Esophagus muscularis mucosa (tissue), 4 donors: ENCODE measurements around the gene PAXX. TPM values are rescaled to one million over a fixed set of nuclear protein-coding genes. Genes with fewer than 3 reads are reported as not detected.

Experiments
- DNase-seq: peaks from one replicate; pipeline ENCODE4 v3.0.0-alpha.2; 2017; ENCODE audit errors: extremely low spot score
- H3K27ac ChIP-seq, 4 donors: fragments of 200-600 bp; sonication (generic); replicated peaks in 1 of 4; 1 replicate in 3 of 4; 2 replicates in 1 of 4; pipeline ENCODE4 v1.5.1; 2016 to 2019; ENCODE audit warnings: mild to moderate bottlenecking in 1 of 4
- H3K27me3 ChIP-seq, 4 donors: fragments of 200-600 bp; sonication (generic); one replicate each; pipeline versions ENCODE4 v1.5.1 to v1.6.0; 2016 to 2019
- H3K36me3 ChIP-seq, 4 donors: fragments of 200-600 bp; sonication (generic); one replicate each; pipeline ENCODE4 v1.5.1; 2016 to 2019
- H3K4me1 ChIP-seq, 4 donors: fragments of 200-600 bp; sonication (generic); one replicate each; pipeline ENCODE4 v1.5.1; 2016 to 2019
- H3K4me3 ChIP-seq, 4 donors: fragments of 200-600 bp; sonication (generic); 1 replicate in 2 of 4; 2 replicates in 2 of 4; pipeline ENCODE4 v1.5.1; 2016 to 2019; ENCODE audit warnings: mild to moderate bottlenecking in 4 of 4, moderate library complexity in 1 of 4
- H3K9me3 ChIP-seq, 4 donors: fragments of 200-600 bp; sonication (generic); 1 replicate in 3 of 4; 2 replicates in 1 of 4; pipeline ENCODE4 v1.5.1; 2016 to 2019
- EP300 ChIP-seq: sonication (generic); formaldehyde crosslinking; IDR thresholded peaks from one replicate; pipeline ENCODE4 v1.6.1; 2017; ENCODE audit warnings: antibody characterized with exemption
- POLR2A ChIP-seq: fragments of 450-650 bp; IDR thresholded peaks from one replicate; pipeline ENCODE4 v1.6.1; 2017; ENCODE audit warnings: antibody characterized with exemption, moderate library complexity, mild to moderate bottlenecking, low read depth
- POLR2AphosphoS5 ChIP-seq, 2 donors: sonication (generic); formaldehyde crosslinking; IDR thresholded peaks; one replicate each; pipeline ENCODE4 v1.6.1; 2017; ENCODE audit warnings: antibody characterized with exemption in 2 of 2
- WGBS: methylation state at CpG from one replicate; pipeline ENCODE4 v1.1.5; 2018; 5-methylcytosine and 5-hydroxymethylcytosine counted together
- intact Hi-C: fragments of 100-400 bp; cut with DNase I; formaldehyde crosslinking; loops from one replicate; pipeline ENCODE4 v1.15.1; 2023
- total RNA-seq, 4 donors: library from RNA; depleted of rRNA; stranded (reverse); fragments of >200 nt; gene quantifications; one replicate each; pipeline versions ENCODE4 v1.1.0 to v1.2.1, GENCODE V29; 2016
- TF ChIP-seq, protein P1 (sequence below), 3 experiments: fragments of 200-600 bp in 2 of 3; fragments of 450-650 bp in 1 of 3; sonication (generic) in 2 of 3; IDR thresholded peaks; one replicate each; pipeline ENCODE4 v1.5.1; 2017 to 2019; ENCODE audit warnings: antibody characterized with exemption in 3 of 3, mild to moderate bottlenecking in 2 of 3, moderate library complexity in 1 of 3

Gene PAXX
- total RNA-seq, 4 donors from 2014 or later: 28.8 to 39.9 (median 37.8) TPM

DNA sequence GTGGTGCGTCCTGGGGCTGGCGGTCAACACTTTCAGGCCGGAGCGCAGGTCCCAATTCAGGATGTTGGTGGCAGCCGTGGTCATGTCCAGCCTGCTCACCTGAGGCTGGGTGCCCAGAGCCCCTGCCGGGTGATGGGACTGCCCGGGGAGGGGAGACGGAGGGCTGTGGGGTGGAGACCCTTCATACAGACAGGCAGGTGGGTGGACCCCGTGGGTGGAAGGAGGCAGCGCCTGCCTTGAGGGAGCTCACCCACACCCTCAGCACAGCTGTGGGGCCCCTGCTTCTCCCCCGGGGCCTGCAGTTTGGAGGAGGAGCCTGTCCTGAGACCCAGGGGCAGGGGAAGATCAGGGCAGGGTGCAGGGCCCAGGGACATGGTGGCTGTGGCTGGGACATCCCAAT lies 21.9 kb upstream of the PAXX start:
- DNase-seq: no peak
- TF ChIP-seq POLR2AphosphoS5 (IDR thresholded peaks at IDR 0.05): no peak
- TF ChIP-seq EP300: no peak
- TF ChIP-seq, protein P1, sequence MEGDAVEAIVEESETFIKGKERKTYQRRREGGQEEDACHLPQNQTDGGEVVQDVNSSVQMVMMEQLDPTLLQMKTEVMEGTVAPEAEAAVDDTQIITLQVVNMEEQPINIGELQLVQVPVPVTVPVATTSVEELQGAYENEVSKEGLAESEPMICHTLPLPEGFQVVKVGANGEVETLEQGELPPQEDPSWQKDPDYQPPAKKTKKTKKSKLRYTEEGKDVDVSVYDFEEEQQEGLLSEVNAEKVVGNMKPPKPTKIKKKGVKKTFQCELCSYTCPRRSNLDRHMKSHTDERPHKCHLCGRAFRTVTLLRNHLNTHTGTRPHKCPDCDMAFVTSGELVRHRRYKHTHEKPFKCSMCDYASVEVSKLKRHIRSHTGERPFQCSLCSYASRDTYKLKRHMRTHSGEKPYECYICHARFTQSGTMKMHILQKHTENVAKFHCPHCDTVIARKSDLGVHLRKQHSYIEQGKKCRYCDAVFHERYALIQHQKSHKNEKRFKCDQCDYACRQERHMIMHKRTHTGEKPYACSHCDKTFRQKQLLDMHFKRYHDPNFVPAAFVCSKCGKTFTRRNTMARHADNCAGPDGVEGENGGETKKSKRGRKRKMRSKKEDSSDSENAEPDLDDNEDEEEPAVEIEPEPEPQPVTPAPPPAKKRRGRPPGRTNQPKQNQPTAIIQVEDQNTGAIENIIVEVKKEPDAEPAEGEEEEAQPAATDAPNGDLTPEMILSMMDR (IDR thresholded peaks at IDR 0.05): no peak
- no peak for TF ChIP-seq POLR2A
- Histone ChIP-seq H3K9me3 (no peaks in the 10 kb centered on the region), H3K27ac (no peak overlapping the region), H3K27me3 (peaks cover 0 to 48% (median 0%) of the 10 kb centered on the region in 4 donors), H3K36me3 (no peaks in the 10 kb centered on the region), H3K4me3 (no peak overlapping the region), H3K4me1 (peaks cover 6 to 19% (median 13%) of the 10 kb centered on the region in 4 donors)
- intact Hi-C loops: no loop called here
- no CpG with 5 or more reads among the region's 11 CpGs for WGBS

DNA sequence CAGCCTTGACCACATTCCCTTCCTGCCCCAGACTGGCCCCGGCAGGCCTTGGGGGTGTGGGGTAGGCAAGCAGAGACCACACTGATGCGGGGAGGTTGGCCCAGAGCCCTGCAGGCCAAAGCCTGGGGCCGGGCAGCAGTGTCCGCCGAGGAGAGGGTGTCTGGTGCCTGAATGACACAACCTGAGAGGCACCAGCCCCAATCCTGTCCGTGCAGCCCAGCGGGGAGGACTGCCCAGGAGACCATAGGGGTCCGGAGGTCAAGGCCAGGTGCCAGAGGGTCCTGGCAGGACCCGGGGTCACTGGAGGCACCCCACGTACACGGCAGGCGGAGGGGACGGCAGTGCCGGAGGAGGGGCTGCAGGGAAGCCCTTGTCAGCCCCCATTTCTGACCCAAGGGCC lies 20.5 kb upstream of the PAXX start:
- H3K27ac ChIP-seq: no peak overlapping the region
- H3K9me3 ChIP-seq: no peaks in the 10 kb centered on the region
- intact Hi-C loops: no loop called here
- WGBS: 78% methylated on average over 13 of the region's 14 CpGs
- DNase-seq: no peak
- peaks cover 0 to 37% (median 0%) of the 10 kb centered on the region in 4 donors for H3K27me3 ChIP-seq
- no peak overlapping the region for H3K4me3 ChIP-seq
- TF ChIP-seq, protein P1 (IDR thresholded peaks at IDR 0.05): no peak
- TF ChIP-seq POLR2AphosphoS5 (IDR thresholded peaks at IDR 0.05) (no peak), EP300 (no peak), POLR2A (no peak)
- no peaks in the 10 kb centered on the region for H3K36me3 ChIP-seq
- H3K4me1 ChIP-seq: peaks cover 8 to 24% (median 20%) of the 10 kb centered on the region in 4 donors

DNA sequence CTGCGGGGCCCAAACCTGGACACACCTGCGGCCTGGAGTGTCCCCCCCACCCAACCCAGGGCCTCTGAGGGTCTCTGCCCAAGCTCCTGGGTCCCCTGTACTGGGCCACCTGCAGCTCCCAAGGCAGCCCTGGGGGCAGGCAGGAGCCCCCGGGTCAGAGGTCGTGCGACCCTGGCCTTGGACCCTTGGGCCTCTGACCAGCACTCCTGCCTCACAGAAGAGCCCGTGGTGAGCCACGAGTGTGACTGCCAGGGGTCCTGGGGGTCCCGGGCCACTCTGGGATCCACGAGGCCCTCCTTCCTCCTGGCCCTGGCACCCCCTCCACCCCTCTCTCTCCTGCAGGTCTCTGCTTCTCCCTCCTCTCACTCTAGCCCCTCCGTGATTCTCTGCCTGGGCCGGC lies 19.9 kb upstream of the PAXX start:
- 81% methylated on average over 9 of the region's 11 CpGs for WGBS
- H3K4me3 ChIP-seq: no peak overlapping the region
- no peak overlapping the region for H3K27ac ChIP-seq
- peaks cover 0 to 37% (median 0%) of the 10 kb centered on the region in 4 donors for H3K27me3 ChIP-seq
- peaks cover 12 to 28% (median 26%) of the 10 kb centered on the region in 4 donors for H3K4me1 ChIP-seq
- H3K9me3 ChIP-seq: no peaks in the 10 kb centered on the region
- DNase-seq: no peak
- intact Hi-C loops: no loop called here
- TF ChIP-seq POLR2A (no peak), EP300 (no peak)
- no peaks in the 10 kb centered on the region for H3K36me3 ChIP-seq

DNA sequence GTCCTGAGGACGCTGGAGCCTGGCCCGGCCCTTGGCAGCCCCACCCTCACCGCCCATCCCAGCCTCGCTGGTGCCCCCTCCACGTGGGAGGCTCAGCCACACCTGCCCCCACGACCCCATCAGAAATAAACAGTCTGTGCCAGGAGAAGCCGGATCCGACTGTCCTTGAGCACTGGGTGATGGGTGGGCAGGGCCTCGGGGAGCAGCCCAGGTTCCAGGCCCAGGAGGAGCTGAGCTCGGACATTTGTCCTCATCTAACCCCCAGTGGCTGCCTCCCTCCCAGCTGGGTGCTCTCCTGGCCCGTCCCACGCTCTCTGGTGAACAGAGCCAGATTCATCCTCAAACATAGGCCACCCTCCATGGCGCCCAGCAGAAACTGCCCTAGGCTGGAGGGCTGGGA lies 19.5 kb upstream of the PAXX start:
- H3K4me1 ChIP-seq: peaks cover 16 to 32% (median 30%) of the 10 kb centered on the region in 4 donors
- H3K36me3 ChIP-seq: no peaks in the 10 kb centered on the region
- no peak overlapping the region for H3K4me3 ChIP-seq
- H3K27ac ChIP-seq: no peak overlapping the region
- H3K9me3 ChIP-seq: no peaks in the 10 kb centered on the region
- intact Hi-C loops: no loop called here
- TF ChIP-seq, protein P1 (IDR thresholded peaks at IDR 0.05): no peak
- no peak for TF ChIP-seq POLR2A
- TF ChIP-seq EP300: no peak
- TF ChIP-seq POLR2AphosphoS5 (IDR thresholded peaks at IDR 0.05): no peak
- H3K27me3 ChIP-seq: peaks cover 0 to 37% (median 0%) of the 10 kb centered on the region in 4 donors
- WGBS: 78% methylated on average over 13 of the region's 13 CpGs
- DNase-seq: no peak

DNA sequence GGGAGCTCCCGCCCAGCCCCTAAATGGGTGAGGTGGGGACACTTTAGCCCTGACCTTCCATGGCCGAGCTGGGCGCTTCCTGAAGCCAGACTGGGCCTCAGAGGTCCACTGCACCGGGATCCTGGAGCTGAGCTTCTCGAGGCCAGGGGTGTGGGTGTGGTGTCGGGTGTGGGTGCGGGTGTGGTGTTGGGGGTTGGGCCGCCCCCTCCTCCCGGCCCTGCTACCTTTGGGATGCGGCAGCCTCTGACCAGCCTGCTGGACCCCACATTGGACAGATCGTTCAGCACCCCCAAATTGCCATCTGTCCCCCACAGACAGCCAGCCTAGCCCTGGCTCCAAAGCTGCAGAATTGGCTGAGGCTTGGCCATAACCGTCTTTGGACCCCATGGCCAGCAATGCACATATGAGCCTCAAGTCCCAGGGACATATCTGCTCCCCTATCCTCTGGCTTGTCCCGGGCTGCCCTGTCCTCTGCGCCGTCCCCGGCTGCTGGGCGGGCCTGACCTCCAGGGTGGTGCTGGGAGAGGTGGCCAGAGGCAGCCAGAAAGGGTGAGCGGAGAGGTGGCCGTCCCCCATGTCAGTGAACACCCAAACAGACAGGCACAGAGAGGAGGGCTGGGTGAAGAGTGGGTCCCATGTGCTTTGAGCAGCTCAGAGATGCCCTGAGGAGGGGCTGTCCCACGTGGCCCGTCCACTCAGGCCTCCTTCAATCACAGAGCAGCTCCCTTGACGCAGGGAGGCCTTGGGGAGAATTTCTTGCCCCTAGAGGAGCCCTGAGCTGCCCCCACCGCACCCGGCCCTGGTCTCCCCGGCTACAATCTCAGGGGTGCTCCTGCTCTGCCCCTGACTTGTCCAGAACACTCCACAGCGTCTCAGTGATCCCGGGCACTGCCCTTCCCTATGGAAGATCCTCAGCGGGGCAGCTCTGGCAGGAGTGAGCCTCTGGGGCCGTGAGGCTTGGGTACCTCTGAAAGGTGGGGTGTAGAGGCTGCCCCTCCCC lies 18.3 kb upstream of the PAXX start:
- Histone ChIP-seq H3K27ac (no peak overlapping the region), H3K27me3 (peaks cover 0 to 29% (median 0%) of the 10 kb centered on the region in 4 donors), H3K4me3 (no peak overlapping the region), H3K36me3 (no peaks in the 10 kb centered on the region), H3K4me1 (peaks cover 28 to 44% (median 38%) of the 10 kb centered on the region in 4 donors), H3K9me3 (no peaks in the 10 kb centered on the region)
- 90% methylated on average over 18 of the region's 29 CpGs for WGBS
- DNase-seq: no peak
- intact Hi-C loops: no loop called here
- TF ChIP-seq, protein P1 (IDR thresholded peaks at IDR 0.05): no peak
- TF ChIP-seq EP300 (no peak), POLR2A (no peak), POLR2AphosphoS5 (IDR thresholded peaks at IDR 0.05) (no peak)
